Chondrocyte (in vitro differentiated cells): ENCODE results near the gene CD163L1. TPM values are rescaled to one million over a fixed set of nuclear protein-coding genes. Genes with fewer than 3 reads are reported as not detected.

ENCODE experiments used
- DNase-seq: peaks from one replicate; pipeline ENCODE4 v3.0.0; 2021; ENCODE audit warnings: mixed read lengths, low spot score
- H3K27ac Mint-ChIP-seq: one replicate; pipeline ENCODE4 v1.8.0; 2021; ENCODE audit warnings: mild to moderate bottlenecking, moderate library complexity, mixed read lengths; ENCODE audit not compliant: unreplicated experiment
- H3K27me3 Mint-ChIP-seq: 2 replicates; pipeline ENCODE4 v1.8.0; 2021; ENCODE audit warnings: low read depth, mixed read lengths
- H3K36me3 Mint-ChIP-seq: 2 replicates; pipeline ENCODE4 v1.8.0; 2021; ENCODE audit warnings: low read depth, mixed read lengths
- H3K4me1 Mint-ChIP-seq: 2 replicates; pipeline ENCODE4 v1.8.0; 2021; ENCODE audit warnings: low read depth, mild to moderate bottlenecking, mixed read lengths
- H3K4me3 Mint-ChIP-seq: one replicate; pipeline ENCODE4 v1.8.0; 2021; ENCODE audit warnings: mild to moderate bottlenecking, moderate library complexity, mixed read lengths; ENCODE audit not compliant: unreplicated experiment
- H3K9me3 Mint-ChIP-seq: 2 replicates; pipeline ENCODE4 v1.8.0; 2021; ENCODE audit warnings: low read depth, mixed read lengths
- CTCF ChIP-seq: fragments of 200-600 bp; sonication (generic); IDR thresholded peaks from 2 replicates; pipeline ENCODE4 v1.5.0; 2021; ENCODE audit warnings: antibody characterized with exemption, mild to moderate bottlenecking, moderate library complexity
- total RNA-seq: library from RNA; stranded (reverse); gene quantifications from 3 replicates; pipeline ENCODE4 v1.2.1, GENCODE V29; 2021

The CD163L1 gene
- total RNA-seq, 1 donor from 2014 or later = 3.8 TPM

GRCh38 chr12:7310070-7310469 lies 133.9 kb downstream of the CD163L1 start:
- Mint-ChIP-seq H3K4me3 (no peak overlapping the region), H3K27ac (no peak overlapping the region), H3K9me3 (peaks cover 2% of the 10 kb centered on the region), H3K27me3 (no peaks in the 10 kb centered on the region), H3K36me3 (no peaks in the 10 kb centered on the region), H3K4me1 (no peaks in the 10 kb centered on the region)
- TF ChIP-seq CTCF = no peak
- no peak for DNase-seq

Other genes with a start within 250 kb of the CD163L1 start
- gene ACSM4, start 140.1 kb downstream of the CD163L1 start, total RNA-seq = not detected in 3 replicates
- 0.05 TPM in 1 of 3 replicates, not detected in the others for gene CD163, start 59.6 kb upstream of the CD163L1 start, total RNA-seq
- gene APOBEC1, start 221.8 kb upstream of the CD163L1 start, total RNA-seq = not detected in 3 replicates